H9 (cell line): ENCODE data around the gene MFRP. TPM values are rescaled to one million over a fixed set of nuclear protein-coding genes. Genes with fewer than 3 reads are reported as not detected.

Experiments
- DNase-seq: peaks from one replicate; pipeline ENCODE4 v3.0.0-alpha.2; 2017
- H2AFZ ChIP-seq: one replicate; pipeline ENCODE4 v1.6.1; 2013; ENCODE audit warnings: mild to moderate bottlenecking, low read length, control low read depth, moderate library complexity
- H2AK5ac ChIP-seq: 2 replicates; pipeline ENCODE4 v1.6.1; 2013; ENCODE audit warnings: low read length, control low read depth, mixed read lengths; ENCODE audit not compliant: insufficient read length
- H2BK120ac ChIP-seq: one replicate; pipeline ENCODE4 v1.6.1; 2013; ENCODE audit warnings: low read depth, mild to moderate bottlenecking, low read length, control low read depth, inconsistent platforms; ENCODE audit not compliant: poor library complexity, severe bottlenecking
- H2BK12ac ChIP-seq: 2 replicates; pipeline ENCODE4 v1.6.1; 2013; ENCODE audit warnings: low read length, control low read depth, mixed read lengths, low read depth; ENCODE audit not compliant: insufficient read length
- H2BK15ac ChIP-seq: 2 replicates; pipeline ENCODE4 v1.6.1; 2013; ENCODE audit warnings: low read depth, low read length, control low read depth
- H2BK20ac ChIP-seq: one replicate; pipeline ENCODE4 v1.6.1; 2013; ENCODE audit warnings: low read depth, mild to moderate bottlenecking, low read length, control low read depth, inconsistent platforms; ENCODE audit not compliant: poor library complexity, severe bottlenecking
- H2BK5ac ChIP-seq: 2 replicates; pipeline ENCODE4 v1.6.1; 2013; ENCODE audit warnings: low read length, control low read depth, mixed read lengths; ENCODE audit not compliant: insufficient read length
- H3K14ac ChIP-seq: 2 replicates; pipeline ENCODE4 v1.6.1; 2013; ENCODE audit warnings: low read length, control low read depth; ENCODE audit not compliant: insufficient read depth
- H3K18ac ChIP-seq: 2 replicates; pipeline ENCODE4 v1.6.1; 2013; ENCODE audit warnings: low read depth, mild to moderate bottlenecking, mixed read lengths, low read length, control low read depth; ENCODE audit not compliant: insufficient read length
- H3K23ac ChIP-seq: 2 replicates; pipeline ENCODE4 v1.6.1; 2013; ENCODE audit warnings: low read length, control low read depth, mixed read lengths, low read depth; ENCODE audit not compliant: insufficient read length
- H3K23me2 ChIP-seq: 2 replicates; pipeline ENCODE4 v1.6.1; 2013; ENCODE audit warnings: low read depth, mild to moderate bottlenecking, mixed read lengths, low read length, control low read depth; ENCODE audit not compliant: insufficient read length, poor library complexity, severe bottlenecking
- H3K27ac ChIP-seq: 2 replicates; pipeline ENCODE4 v1.5.1; 2013; ENCODE audit warnings: low read length, control low read depth, mixed read lengths, low read depth; ENCODE audit not compliant: insufficient read length
- H3K27me3 ChIP-seq: 2 replicates; pipeline ENCODE4 v1.6.1; 2013; ENCODE audit warnings: low read length, control low read depth, inconsistent platforms; ENCODE audit not compliant: insufficient read depth
- H3K4ac ChIP-seq: 2 replicates; pipeline ENCODE4 v1.6.1; 2013; ENCODE audit warnings: low read depth, mild to moderate bottlenecking, control low read depth, inconsistent platforms, low read length, moderate library complexity
- H3K4me1 ChIP-seq: 2 replicates; pipeline ENCODE4 v1.6.1; 2013; ENCODE audit warnings: low read length, control low read depth, inconsistent platforms; ENCODE audit not compliant: insufficient read depth
- H3K4me2 ChIP-seq: 2 replicates; pipeline ENCODE4 v1.6.1; 2013; ENCODE audit warnings: low read length, control low read depth, mixed read lengths; ENCODE audit not compliant: insufficient read length, insufficient read depth
- H3K56ac ChIP-seq: 2 replicates; pipeline ENCODE4 v1.6.1; 2013; ENCODE audit warnings: low read depth, mild to moderate bottlenecking, mixed read lengths, low read length, control low read depth; ENCODE audit not compliant: insufficient read length
- H3K79me1 ChIP-seq: 2 replicates; pipeline ENCODE4 v1.6.1; 2013; ENCODE audit warnings: low read depth, mild to moderate bottlenecking, moderate library complexity, low read length, control low read depth, inconsistent platforms; ENCODE audit not compliant: insufficient read depth, poor library complexity, severe bottlenecking
- H3K79me2 ChIP-seq: 2 replicates; pipeline ENCODE4 v1.6.1; 2013; ENCODE audit warnings: low read length, control low read depth, inconsistent platforms; ENCODE audit not compliant: insufficient read depth
- H3K9ac ChIP-seq: 2 replicates; pipeline ENCODE4 v1.6.1; 2013; ENCODE audit warnings: low read length, control low read depth, mixed read lengths; ENCODE audit not compliant: insufficient read length; ENCODE audit errors: extremely low read depth
- H3K9me3 ChIP-seq: one replicate; pipeline ENCODE4 v1.6.1; 2013; ENCODE audit warnings: low read depth, low read length, inconsistent platforms; ENCODE audit not compliant: control insufficient read depth
- H3T11ph ChIP-seq: one replicate; pipeline ENCODE4 v1.6.1; 2013; ENCODE audit warnings: mild to moderate bottlenecking, low read length, control low read depth, inconsistent platforms
- H4K20me1 ChIP-seq: one replicate; pipeline ENCODE4 v1.6.1; 2013; ENCODE audit not compliant: control insufficient read depth, insufficient read length, insufficient read depth
- H4K5ac ChIP-seq: 2 replicates; pipeline ENCODE4 v1.6.1; 2013; ENCODE audit warnings: low read depth, mild to moderate bottlenecking, mixed read lengths, low read length, control low read depth; ENCODE audit not compliant: insufficient read length
- H4K8ac ChIP-seq: replicated peaks from 2 replicates; pipeline ENCODE4 v1.6.1; 2013; ENCODE audit warnings: low read length, control low read depth, mixed read lengths, low read depth; ENCODE audit not compliant: insufficient read length
- H4K91ac ChIP-seq: 2 replicates; pipeline ENCODE4 v1.6.1; 2013; ENCODE audit warnings: low read depth, mild to moderate bottlenecking, moderate library complexity, mixed read lengths, low read length, control low read depth; ENCODE audit not compliant: insufficient read length
- H3K27ac Mint-ChIP-seq, 3 experiments: 2 replicates in 2 of 3; 3 replicates in 1 of 3; pipeline ENCODE4 v1.8.0; 2020 to 2021; ENCODE audit warnings: mixed read lengths in 3 of 3, mild to moderate bottlenecking in 1 of 3, moderate library complexity in 1 of 3
- H3K27me3 Mint-ChIP-seq: 2 replicates; pipeline ENCODE4 v1.8.0; 2021; ENCODE audit warnings: low read depth, mild to moderate bottlenecking, moderate library complexity, mixed read lengths
- H3K36me3 Mint-ChIP-seq, 3 experiments: 2 replicates in 2 of 3; 3 replicates in 1 of 3; pipeline ENCODE4 v1.8.0; 2020 to 2021; ENCODE audit warnings: low read depth in 3 of 3, mixed read lengths in 3 of 3; ENCODE audit not compliant: insufficient read depth in 1 of 3
- H3K4me1 Mint-ChIP-seq, 2 experiments: 2 replicates each; pipeline ENCODE4 v1.8.0; 2020; ENCODE audit warnings: mixed read lengths in 2 of 2
- H3K4me3 Mint-ChIP-seq, 2 experiments: 2 replicates in 1 of 2; 3 replicates in 1 of 2; pipeline ENCODE4 v1.8.0; 2020 to 2021; ENCODE audit warnings: mild to moderate bottlenecking in 2 of 2, mixed read lengths in 2 of 2, moderate library complexity in 1 of 2
- H3K9me3 Mint-ChIP-seq, 2 experiments: 2 replicates in 1 of 2; 3 replicates in 1 of 2; pipeline ENCODE4 v1.8.0; 2020; ENCODE audit warnings: mild to moderate bottlenecking in 2 of 2, mixed read lengths in 2 of 2, moderate library complexity in 1 of 2
- whole genome bisulfite sequencing: extraction: QIAGEN DNeasy Blood & Tissue Kit; methylation state at CpG from one replicate; pipeline ENCODE4 v1.1.7; 2013; ENCODE audit warnings: missing lambda C conversion rate, low lambda C conversion rate, mixed read lengths; ENCODE audit not compliant: insufficient read length; ENCODE audit errors: extremely low coverage; 5-methylcytosine and 5-hydroxymethylcytosine counted together
- total RNA-seq: library from RNA; stranded (reverse); gene quantifications from 2 replicates; pipeline ENCODE4 v1.2.1, GENCODE V29; 2021
- TF ChIP-seq, protein P1 (sequence below): fragments of 200-600 bp; sonication (generic); conservative IDR thresholded peaks from 3 replicates; pipeline ENCODE4 v1.8.0; 2021; ENCODE audit warnings: antibody characterized with exemption, mild to moderate bottlenecking

Gene MFRP
- total RNA-seq, 1 experiment from 2014 or later: not detected

DNA sequence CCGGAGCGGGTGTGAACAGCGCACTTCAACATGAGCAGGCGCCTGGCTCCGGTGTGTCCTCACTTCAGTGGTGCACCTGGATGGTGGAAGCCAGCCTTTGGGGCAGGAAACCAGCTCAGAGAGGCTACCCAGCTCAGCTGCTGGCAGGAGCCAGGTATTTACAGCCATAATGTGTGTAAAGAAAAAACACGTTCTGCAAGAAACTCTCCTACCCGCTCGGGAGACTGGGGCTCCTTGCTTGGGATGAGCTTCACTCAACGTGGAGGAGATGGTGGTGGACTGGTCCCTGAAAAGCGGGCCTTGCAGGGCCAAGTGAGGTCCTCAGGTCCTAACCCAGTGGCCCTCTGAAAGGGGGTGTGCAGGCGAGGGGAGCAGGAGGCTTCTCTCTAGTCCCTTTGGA, 37.1 kb downstream of the MFRP start:
- no peak overlapping the region for H3K4me3 Mint-ChIP-seq
- peaks cover 4% of the 10 kb centered on the region for H3K27me3 Mint-ChIP-seq
- H3K4me1 Mint-ChIP-seq: peaks cover 10 to 18% of the 10 kb centered on the region in 2 experiments; a peak in 3 of 4 replicates
- Histone ChIP-seq H4K20me1 (no peaks in the 10 kb centered on the region), H3K56ac (no peak overlapping the region), H2BK120ac (no peak overlapping the region), H2BK12ac (no peak overlapping the region), H4K91ac (no peak overlapping the region), H4K5ac (no peak overlapping the region), H2BK5ac (no peak overlapping the region), H4K8ac (no peak overlapping the region), H3K27me3 (no peaks in the 10 kb centered on the region), H2AK5ac (no peak overlapping the region), H3K4ac (no peak overlapping the region), H3K18ac (no peak overlapping the region), H3K4me1 (no peaks in the 10 kb centered on the region), H3T11ph (no peak overlapping the region), H3K14ac (no peak overlapping the region), H2BK15ac (no peak overlapping the region), H3K23ac (no peak overlapping the region), H3K27ac (no peak overlapping the region), H3K4me2 (no peak overlapping the region), H2AFZ (no peak overlapping the region), H3K9ac (no peak overlapping the region), H2BK20ac (no peak overlapping the region), H3K9me3 (no peaks in the 10 kb centered on the region), H3K79me2 (no peaks in the 10 kb centered on the region), H3K23me2 (no peaks in the 10 kb centered on the region), H3K79me1 (no peaks in the 10 kb centered on the region)
- no CpG with 5 or more reads among the region's 11 CpGs for WGBS
- no peak for DNase-seq
- TF ChIP-seq, protein P1, sequence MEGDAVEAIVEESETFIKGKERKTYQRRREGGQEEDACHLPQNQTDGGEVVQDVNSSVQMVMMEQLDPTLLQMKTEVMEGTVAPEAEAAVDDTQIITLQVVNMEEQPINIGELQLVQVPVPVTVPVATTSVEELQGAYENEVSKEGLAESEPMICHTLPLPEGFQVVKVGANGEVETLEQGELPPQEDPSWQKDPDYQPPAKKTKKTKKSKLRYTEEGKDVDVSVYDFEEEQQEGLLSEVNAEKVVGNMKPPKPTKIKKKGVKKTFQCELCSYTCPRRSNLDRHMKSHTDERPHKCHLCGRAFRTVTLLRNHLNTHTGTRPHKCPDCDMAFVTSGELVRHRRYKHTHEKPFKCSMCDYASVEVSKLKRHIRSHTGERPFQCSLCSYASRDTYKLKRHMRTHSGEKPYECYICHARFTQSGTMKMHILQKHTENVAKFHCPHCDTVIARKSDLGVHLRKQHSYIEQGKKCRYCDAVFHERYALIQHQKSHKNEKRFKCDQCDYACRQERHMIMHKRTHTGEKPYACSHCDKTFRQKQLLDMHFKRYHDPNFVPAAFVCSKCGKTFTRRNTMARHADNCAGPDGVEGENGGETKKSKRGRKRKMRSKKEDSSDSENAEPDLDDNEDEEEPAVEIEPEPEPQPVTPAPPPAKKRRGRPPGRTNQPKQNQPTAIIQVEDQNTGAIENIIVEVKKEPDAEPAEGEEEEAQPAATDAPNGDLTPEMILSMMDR: no peak
- H3K36me3 Mint-ChIP-seq: peaks cover 3 to 54% (median 29%) of the 10 kb centered on the region in 3 experiments; a peak in 5 of 7 replicates
- H3K9me3 Mint-ChIP-seq: no peaks in the 10 kb centered on the region
- H3K27ac Mint-ChIP-seq: peak overlapping the region in 2 of 3 experiments; percentile 6 to 81; a peak in 4 of 7 replicates
